Prostate gland (tissue), 2 donors: ENCODE data around the gene FRMD4B.

Experiments used
- POLR2A ChIP-seq: fragments of 450-650 bp; IDR thresholded peaks from one replicate; pipeline ENCODE4 v1.6.1; 2016; ENCODE audit warnings: antibody characterized with exemption, mild to moderate bottlenecking
- TF ChIP-seq, protein P1 (sequence below), 4 experiments: fragments of 200-600 bp in 2 of 4; fragments of 450-650 bp in 2 of 4; sonication (generic) in 2 of 4; IDR thresholded peaks; 1 replicate in 3 of 4; 2 replicates in 1 of 4; pipeline ENCODE4 v1.5.1; 2016 to 2019; ENCODE audit warnings: antibody characterized with exemption in 4 of 4, mild to moderate bottlenecking in 2 of 4, moderate library complexity in 2 of 4

DNA sequence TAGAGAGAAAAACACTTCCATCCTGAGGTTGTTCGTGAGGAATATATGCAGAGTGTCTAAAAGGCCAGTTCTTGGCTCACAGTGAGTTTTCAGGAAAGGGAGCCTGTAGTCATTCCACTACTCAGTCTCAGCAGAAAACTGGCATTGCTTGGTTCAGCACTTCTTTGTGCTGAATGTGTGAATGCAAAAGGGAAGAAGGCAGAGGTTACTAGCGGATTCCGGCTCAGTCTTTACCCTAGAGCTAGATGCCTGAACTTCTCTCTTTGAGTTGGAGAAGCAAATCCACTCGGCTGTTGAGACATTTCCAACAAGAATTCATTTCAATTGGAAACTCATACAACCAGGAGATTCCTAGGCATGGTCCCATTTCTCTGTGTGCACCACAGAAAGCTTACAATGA lies 23.1 kb upstream of the FRMD4B start:
- TF ChIP-seq, protein P1, sequence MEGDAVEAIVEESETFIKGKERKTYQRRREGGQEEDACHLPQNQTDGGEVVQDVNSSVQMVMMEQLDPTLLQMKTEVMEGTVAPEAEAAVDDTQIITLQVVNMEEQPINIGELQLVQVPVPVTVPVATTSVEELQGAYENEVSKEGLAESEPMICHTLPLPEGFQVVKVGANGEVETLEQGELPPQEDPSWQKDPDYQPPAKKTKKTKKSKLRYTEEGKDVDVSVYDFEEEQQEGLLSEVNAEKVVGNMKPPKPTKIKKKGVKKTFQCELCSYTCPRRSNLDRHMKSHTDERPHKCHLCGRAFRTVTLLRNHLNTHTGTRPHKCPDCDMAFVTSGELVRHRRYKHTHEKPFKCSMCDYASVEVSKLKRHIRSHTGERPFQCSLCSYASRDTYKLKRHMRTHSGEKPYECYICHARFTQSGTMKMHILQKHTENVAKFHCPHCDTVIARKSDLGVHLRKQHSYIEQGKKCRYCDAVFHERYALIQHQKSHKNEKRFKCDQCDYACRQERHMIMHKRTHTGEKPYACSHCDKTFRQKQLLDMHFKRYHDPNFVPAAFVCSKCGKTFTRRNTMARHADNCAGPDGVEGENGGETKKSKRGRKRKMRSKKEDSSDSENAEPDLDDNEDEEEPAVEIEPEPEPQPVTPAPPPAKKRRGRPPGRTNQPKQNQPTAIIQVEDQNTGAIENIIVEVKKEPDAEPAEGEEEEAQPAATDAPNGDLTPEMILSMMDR (IDR thresholded peaks at IDR 0.05): no peak
- no peak for TF ChIP-seq POLR2A
